Measurements from ENCODE around the gene SCRT2. TPM values are rescaled to one million over a fixed set of nuclear protein-coding genes. Genes with fewer than 3 reads are reported as not detected.

SCRT2 gene
- total and polyA plus RNA-seq, 9 of the 15 experiments (the other 6 are each of a cell fraction or from before 2014, with no cell fraction given): 0.04 to 0.75 (median 0.13) TPM; not detected in 2

- TF ChIP-seq ARID4B (CRISPR knock-in tag; IDR thresholded peaks at IDR 0.05): peak; percentile 44
- TF ChIP-seq THAP12 (CRISPR knock-in tag; IDR thresholded peaks at IDR 0.05): no peak
- 0 out of 3 replicates have a peak, but pooled peaks of 1 of the 2 experiments have one; percentile 46 for TF ChIP-seq CBX3 (IDR thresholded peaks at IDR 0.05; ENCODE audit: borderline replicate concordance in 1 of 2, low read length in 2 of 2)
- TF ChIP-seq TCF7 (IDR thresholded peaks at IDR 0.05; ENCODE audit: borderline replicate concordance): no peak
- 0 out of 2 replicates have a peak, but pooled peaks have one; percentile 53 for TF ChIP-seq PTBP1 (IDR thresholded peaks at IDR 0.05; ENCODE audit: low read depth, low read length)
- no peak for TF ChIP-seq TEAD4 (IDR thresholded peaks at IDR 0.05; ENCODE audit: low read length)
- TF ChIP-seq TEAD4 (CRISPR knock-in tag; IDR thresholded peaks at IDR 0.05; ENCODE audit: borderline replicate concordance): 0 out of 2 replicates have a peak, but pooled peaks have one; percentile 59
- peak; percentile 62 for TF ChIP-seq RBBP5 (IDR thresholded peaks at IDR 0.05; ENCODE audit: borderline replicate concordance, insufficient read depth, low read length, poor library complexity, severe bottlenecking)
- peak; percentile 88 for TF ChIP-seq BRD9 (IDR thresholded peaks at IDR 0.05; ENCODE audit: low read depth, partially characterized antibody)
- TF ChIP-seq ZFX (CRISPR knock-in tag; IDR thresholded peaks at IDR 0.05): peak; percentile 58; the same call in 1 of the 2 replicates
- peak; percentile 7; the same call in 1 of the 2 replicates for TF ChIP-seq ZNF263 (CRISPR knock-in tag; IDR thresholded peaks at IDR 0.05; ENCODE audit: borderline replicate concordance)
- 0 out of 2 replicates have a peak, but pooled peaks have one; percentile 13 for TF ChIP-seq SP1 (CRISPR knock-in tag; IDR thresholded peaks at IDR 0.05)
- peak; percentile 11 for TF ChIP-seq TAF1 (IDR thresholded peaks at IDR 0.05; ENCODE audit: control insufficient read depth, extremely low read depth, insufficient read depth, low read length, severe bottlenecking)
- TF ChIP-seq ZNF778 (CRISPR knock-in tag; IDR thresholded peaks at IDR 0.05): no peak
- TF ChIP-seq RCOR1 (IDR thresholded peaks at IDR 0.05; ENCODE audit: borderline replicate concordance in 1 of 2, low read depth in 2 of 2, low read length in 2 of 2): peak in 1 of 2 experiments; percentile 89; a peak in 1 of 4 replicates
- TF ChIP-seq ZSCAN32 (CRISPR knock-in tag; IDR thresholded peaks at IDR 0.05): no peak
- TF ChIP-seq HDGF (IDR thresholded peaks at IDR 0.05): 0 out of 2 replicates have a peak, but pooled peaks have one; percentile 43
- TF ChIP-seq ZNF431 (CRISPR knock-in tag; IDR thresholded peaks at IDR 0.05): 0 out of 2 replicates have a peak, but pooled peaks have one; percentile 57
- peak in 1 of 2 experiments; percentile 6; a peak in 1 of 4 replicates for TF ChIP-seq MNT (conservative IDR thresholded peaks at IDR 0.05)
These were observed 22.9 kb downstream of the SCRT2 start (continued) for GRCh38 chr20:652615-653109.

All from K562 (cell line).